ENCODE data around the gene TNFSF8.
A peak's percentile ranks its signal among the peaks of the same experiment; 100 is the strongest.

TNFSF8 gene

DNA sequence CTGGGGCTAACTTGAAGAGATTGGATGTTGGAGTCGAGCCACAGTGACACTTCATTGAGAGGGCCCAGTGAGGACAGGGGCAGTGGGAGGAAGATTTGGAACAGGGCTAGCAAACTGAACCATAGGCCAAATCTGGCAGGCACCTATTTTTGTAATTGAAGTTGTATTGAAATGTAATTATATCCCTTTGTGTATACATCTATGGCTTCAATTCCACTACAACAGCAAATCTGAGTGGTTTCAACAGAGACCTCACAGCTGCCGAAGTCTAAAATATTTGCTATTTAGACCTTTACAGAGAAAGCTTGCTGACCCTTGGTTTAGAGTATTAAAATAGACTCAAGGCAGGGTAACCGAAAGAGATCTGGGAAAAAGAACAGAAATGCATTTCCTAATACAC is 4.7 kb upstream of the TNFSF8 start:
- DNase-seq, result no peak

DNA sequence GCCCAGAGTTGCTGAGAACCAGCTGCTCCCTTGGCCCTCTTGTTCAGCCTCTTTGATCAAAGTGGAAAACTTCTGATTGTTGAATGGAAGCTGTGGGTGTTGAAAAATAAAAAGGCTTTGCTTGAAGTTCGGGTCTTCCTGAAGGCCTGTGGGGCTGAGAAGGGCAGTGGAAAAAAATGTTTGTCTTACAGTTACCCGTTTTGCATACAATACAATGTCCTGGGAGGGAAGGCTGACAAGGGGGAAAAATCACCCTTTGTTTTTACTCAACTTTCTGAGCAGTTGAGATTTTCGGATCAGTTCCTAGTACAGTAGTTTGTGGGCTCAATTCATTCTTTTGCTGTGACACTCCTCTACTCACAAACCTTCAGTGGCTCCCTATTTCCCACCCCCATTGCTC is 2.1 kb upstream of the TNFSF8 start:
- DNase-seq, result no peak

DNA sequence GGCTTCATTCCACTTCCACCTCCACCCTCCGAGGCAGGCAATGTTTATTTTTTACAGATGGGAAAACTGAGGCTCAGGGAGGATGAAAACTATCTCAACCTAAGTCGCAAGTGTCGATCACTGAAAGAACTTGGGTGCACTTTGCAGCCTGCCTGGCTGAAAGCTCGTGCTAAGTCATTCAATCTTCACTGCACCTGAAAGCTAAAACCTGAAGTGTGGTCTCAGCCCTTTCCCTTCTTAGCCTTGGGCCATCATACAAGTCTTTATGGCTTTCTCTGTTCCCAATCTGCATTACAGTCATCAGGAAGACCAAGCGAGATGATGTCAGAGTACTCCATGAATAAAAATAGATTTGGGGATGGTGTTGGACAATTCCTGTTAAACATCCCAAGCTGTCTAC is 1.0 kb upstream of the TNFSF8 start:
- DNase-seq, result no peak

DNA sequence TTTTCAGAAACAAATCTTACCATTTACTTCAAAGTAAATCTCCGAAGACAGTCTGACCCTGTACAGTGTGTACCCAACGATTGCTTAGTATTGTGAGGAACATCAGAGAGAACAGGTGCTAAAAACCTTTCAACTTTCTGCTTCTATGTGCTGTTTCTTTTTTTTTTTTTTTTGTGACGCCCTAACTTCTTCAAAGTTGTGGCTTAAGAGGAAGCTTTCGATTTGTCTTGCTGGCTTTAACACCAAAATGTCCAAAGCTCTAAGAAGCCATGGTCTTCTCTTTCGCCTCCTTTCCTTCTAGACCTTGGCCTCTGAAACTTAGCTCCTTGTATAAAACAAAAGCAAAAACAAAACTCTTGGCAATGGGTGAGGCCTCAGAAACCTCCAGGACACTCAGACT is 1.2 kb downstream of the TNFSF8 start:
- DNase-seq, result no peak

DNA sequence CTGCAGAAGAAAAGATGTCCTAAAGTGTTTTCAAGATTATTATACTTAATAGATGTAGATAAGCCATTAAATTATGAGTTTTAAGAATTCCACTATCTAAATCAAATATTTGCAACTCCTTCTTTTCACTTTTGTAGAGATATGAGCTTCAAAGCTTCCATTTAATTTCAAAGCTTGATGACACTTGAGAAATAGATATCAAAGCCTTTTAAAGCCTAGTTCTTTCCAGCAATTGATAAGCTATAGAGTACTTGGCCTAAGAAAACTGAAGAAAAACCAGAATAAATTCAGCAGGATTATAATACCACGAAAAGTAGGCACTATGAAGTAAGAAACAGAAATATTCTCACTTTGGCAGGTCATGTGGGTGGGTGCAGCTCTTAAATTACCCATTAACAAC is 1.7 kb downstream of the TNFSF8 start:
- DNase-seq, result no peak

DNA sequence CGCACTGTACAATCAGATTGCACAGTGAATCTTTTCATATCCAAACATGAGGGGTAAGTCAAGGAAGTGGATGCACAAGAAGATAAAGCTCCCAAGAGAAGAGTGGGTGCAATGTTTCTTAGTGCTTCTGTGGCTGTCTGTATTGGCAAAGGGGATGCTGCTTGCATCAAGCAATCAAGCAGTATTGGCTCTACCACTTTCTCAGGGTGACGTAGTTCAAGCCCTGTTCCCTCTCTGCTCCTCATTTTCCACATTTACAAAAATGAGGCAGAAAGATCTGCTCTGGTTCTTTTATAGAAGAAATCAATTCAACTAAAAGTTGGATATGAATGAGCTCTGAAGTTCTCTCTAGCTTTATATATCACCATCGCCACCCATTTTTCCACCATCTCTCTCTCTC is 2.3 kb downstream of the TNFSF8 start:
- no peak for DNase-seq

DNA sequence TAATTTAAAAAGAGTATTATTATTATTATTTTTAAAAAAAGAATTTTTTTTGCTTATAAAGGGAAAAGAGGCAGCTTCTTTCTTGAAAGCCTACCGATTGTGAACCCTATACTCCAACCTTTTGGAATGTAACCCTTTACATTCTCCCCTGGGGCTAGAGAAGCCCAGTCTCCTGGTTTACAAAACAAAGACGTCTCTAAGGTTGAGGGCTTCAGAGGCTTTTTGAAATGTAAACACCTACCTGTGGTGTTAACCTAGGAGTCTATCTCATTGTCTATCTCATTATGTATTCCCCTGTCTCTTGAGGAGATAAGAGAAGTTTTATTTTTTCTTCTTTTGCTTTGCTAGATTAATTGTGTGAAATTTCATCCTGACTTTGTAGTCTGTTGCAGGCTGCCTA is 4.7 kb downstream of the TNFSF8 start:
- DNase-seq, result no peak

DNA sequence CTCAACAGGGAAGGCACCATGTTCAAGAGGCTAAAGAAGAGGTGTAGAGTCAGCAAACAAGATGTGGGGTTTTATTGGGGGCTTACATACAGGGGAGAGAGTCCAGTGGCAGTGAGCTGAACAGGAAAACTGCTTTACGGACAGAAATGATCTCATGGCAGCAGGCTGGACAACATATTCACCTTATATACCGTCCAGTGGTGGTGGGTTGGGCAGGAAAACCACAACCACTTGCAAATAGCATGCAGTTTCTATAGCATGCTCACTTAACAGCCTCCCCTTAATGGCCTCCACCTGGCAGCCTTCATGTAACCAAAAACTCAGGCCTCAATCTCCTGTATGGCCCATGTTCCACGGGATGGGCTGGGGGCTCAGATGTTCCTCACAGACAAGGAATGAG is 5.4 kb downstream of the TNFSF8 start:
- DNase-seq, result no peak

DNA sequence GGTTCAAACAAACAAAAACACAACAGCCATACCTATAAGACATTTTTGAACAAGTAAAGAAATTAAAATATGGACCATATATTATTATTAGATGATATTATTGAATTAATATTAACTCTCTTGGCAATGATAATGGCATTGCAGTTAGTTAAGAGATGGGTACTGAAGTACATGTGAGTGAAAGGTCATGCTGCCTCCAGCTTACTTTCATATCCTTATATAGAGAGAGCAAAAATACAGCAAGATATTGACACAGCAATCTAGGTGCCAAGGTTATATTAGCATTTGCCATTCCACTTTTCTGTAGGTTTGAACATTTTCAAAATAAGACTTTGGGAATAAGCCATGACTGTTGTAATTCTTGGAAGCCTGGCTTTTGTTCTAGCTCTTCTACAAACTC is 6.1 kb downstream of the TNFSF8 start:
- DNase-seq, result no peak

DNA sequence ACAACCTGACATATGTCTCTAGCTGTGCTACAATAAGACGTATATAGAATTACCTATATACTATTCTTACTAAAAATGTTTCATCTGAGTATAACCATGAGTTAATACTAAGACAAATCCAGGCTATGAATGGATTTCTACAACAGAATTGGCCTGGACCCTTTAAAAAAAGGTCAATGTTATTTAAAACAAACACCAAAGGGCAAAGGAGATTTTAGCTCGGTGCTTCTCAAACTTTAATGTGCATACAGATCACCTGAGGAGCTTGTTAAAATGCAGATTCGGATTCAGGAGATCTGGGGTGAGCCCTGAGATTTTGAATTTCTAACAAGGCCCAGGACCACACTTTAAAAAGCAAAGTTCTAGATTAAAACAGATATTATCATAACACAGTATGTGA is 6.5 kb downstream of the TNFSF8 start:
- no peak for DNase-seq

DNA sequence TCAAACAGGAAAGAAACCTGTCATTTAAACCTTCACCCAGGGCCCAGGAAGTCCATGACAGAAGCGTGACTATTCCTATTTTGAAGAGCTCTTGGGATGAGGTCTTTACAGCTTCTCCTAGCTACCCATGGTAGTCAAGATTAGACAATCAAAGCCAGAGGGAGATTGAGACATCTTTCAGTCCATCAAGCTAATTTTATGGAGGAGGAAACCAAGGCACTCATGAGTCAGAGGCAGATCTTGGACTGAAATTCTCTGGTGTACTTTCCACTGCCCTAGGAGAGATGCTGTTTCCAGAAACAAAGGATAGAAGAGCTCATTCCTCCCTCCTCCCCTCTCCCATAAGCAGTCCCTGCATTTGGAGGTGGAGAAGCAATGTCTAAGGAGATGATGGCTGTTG is 9.2 kb downstream of the TNFSF8 start:
- DNase-seq, result no peak

DNA sequence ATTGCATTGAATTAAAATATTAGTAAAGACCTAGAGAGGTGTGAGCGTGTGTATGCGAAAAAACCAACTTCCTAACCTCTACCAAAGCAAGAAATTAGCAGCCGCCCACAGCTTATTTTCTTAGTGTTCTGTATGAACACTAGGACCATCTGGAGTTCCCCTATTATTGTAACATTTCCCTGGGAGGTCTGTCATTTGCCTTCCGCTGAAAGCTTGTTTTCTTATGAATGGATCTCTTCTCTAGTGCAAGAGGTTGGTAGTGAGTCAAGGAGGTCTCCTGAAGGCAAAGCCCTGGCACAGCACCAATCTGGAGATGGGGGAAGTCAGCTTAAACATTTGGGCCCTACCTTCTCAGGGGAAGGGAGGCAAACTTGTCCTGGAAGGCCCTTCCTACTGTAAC is 10.8 kb downstream of the TNFSF8 start:
- DNase-seq, result no peak

DNA sequence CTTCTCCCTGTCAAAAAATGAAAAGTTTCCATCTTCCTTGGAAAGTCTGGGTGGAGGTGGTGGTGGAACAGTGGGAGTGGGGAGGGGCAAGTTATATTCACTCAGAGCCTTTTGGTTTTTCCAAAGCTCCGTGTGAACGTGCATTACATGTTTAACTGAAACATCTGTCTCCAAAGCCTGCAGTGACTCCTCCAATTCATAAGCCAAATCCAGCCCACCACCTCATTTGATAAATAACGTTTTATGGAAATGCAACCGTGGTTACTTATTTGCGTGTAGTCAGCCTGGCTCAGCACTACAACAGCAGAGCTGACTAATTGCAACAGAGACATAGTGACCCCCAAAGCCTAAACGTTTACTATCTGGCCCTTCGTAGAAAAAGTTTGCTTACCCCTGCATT is 13.9 kb downstream of the TNFSF8 start:
- no peak for DNase-seq

DNA sequence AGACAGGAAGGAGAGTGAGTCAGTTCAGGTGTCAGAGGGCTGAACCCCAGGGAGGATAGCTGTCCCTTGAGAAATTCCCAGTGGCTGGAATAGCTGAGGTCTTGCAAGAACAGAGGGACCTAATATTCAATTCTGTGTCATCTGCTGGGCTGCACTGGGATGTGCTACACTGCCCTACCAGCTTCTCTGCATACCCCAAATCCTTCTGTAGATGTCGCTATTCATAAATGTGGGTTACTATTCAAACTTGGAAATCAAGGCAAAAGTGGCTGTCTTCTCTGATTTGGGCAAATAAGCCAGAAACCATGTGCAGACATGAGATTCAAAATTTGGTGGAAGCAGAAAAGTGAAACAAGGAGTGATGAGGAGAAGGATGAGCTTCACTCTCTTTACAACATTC is 16.3 kb downstream of the TNFSF8 start:
- no peak for DNase-seq

DNA sequence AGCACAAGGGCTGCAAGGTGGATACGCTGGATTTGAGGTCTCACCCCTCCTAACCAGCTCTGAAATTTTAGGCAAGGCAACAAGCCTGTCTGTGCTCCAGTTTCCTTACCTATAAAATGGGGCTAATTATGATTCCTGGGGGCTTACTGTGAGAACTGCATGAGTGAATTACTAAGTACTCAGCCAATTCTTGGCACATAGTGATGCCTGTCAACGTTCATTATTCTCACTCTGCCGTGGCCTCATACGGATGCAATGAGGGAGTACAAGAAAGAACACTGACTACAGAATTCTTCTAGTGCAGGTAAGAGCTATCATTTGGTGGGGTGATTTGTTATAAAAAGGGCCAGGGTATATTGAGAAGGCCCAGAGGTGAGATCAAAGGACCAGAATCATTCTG is 16.7 kb downstream of the TNFSF8 start:
- DNase-seq, result no peak

DNA sequence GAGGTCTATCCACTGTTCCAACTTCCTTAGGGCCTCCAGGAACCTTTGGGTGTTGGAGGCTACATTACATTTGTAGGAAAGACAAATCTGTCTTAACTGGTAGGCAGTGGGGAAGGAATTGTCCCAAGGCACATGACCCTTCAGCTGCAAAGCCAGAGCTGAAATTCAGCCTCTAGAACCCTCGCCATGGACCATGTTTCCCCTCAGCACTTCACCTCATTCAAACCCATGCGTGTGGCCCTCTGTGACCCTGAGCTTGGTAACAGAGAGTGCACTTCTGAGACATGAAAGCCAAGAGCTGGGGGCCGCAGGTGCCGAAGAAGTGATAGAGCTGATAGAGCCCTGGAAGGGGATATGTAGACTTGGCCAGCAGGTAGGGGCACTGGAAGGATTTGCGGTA is 17.2 kb downstream of the TNFSF8 start:
- no peak for DNase-seq

DNA sequence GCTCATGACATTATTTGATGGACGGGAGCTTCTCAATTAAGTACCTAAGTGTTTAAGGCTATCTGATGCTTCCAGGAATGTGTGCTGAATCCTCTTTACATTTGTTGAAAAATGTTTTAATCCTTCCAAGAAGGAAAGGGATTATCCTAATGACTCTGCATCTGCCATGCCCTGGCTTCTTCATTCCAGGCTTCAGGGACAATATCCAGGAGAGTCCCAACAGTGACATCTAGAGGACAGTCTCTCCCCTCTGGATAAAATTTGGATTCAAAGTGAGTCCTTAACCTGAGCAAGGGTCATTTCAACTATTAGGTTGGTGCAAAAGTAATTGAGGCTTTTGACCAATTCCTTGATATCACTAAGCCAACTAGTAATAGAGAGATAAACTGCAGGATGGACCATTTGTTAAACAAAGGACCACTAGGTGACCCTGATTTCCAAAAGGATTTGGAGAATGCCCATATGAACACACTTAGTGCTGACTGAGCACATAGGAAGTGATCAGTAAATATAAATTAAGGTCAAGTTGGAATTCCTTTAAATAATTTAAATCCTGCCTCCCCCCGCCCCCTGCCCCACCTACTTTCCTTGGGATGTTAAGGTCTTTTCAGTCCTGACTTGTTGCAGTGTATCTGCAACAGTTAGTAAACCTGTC is 19.1 kb downstream of the TNFSF8 start:
- peak; percentile 49 for DNase-seq

DNA sequence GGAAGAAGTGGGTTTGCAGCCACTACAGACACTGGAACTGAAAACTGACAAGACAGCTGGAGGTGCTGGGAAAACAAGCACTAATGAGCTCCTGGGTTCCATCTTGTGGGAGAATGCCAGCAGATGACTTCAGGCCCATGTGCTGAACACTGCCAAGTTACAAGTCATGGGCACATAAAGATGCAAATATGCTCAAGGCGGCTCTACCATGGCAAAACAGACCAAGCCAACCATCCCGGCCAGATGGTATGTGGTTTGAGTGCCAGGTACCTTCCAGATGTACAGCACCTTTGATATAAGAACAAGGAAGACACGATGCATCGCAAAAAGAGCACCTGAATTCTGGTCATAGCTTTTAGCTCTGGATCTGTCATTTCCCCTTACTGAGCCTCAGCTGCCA is 19.9 kb downstream of the TNFSF8 start:
- DNase-seq, result no peak

DNA sequence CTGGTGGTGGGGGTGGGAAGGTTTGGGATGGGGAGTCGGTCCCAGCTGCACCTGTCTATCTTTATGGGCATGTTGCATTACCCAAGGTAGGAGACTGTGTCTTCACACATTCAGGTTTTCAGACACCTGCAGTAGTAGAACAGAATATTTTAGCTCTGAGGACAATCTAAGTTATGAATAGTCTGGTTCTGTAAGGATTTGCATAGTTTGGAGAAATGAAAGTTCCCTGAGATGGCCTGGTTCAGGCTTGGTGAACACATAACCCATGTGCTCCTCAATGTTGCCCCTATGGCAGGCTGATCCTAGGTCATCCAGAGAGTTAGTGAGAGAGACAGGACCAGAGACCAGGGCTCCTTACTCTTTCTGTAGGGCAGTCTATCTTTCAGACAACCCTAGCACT is 20.7 kb downstream of the TNFSF8 start:
- no peak for DNase-seq

DNA sequence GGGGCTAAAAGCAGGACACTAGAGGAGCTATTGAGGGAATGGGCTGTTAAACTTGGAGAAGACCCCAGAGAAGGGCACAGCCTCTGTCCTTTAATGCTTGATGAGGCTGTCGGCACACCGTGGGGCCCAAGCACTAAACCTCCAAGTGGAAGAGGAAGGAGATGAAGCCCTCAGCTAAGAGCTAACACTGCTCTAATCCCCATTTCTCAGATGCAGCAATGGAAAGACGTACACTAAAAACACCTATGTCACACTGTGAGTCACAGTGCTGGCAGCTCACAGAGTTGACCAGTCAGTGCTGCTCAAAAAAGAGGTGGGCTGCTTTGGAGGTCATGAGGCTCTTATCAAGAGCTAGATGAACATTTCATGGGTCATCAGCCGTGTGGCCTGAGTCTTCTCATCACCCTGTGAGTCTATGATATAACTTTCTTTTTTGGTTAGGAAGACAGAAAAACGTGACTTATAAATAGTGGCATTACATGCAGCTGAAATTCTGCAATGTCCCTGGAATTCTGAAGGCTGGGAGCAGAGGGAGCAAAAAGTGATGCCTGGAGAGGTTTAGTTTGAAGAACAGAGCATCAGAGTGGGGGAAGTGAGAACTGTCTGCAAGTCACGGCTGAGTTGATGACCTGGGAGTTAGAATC is 21.5 kb downstream of the TNFSF8 start:
- no peak for DNase-seq

DNA sequence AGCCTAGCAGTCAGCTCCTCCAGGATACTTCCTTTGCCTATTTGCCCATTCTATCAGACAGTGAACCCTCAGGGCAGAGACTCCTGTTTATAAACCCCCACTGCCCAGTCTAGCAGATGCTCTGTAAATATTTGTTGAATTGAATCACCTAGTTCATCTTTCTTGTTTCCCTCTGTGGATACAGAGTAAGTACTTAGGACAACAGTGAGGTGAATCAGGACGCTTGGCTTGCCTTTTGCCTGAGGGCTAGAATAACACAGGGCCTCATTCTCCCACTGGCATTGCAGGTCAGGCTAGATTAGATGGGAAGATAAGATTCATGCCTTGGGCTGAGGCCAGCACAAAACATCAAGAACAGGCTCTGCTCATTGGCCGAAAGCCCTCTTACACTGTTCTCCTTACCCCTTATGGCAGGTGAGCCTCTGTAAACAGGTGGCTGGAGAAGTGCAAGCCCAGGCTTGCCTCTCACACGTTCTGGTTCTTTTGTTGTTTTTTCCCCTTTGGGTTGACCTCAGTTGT is 22.2 kb downstream of the TNFSF8 start:
- DNase-seq, result no peak

DNA sequence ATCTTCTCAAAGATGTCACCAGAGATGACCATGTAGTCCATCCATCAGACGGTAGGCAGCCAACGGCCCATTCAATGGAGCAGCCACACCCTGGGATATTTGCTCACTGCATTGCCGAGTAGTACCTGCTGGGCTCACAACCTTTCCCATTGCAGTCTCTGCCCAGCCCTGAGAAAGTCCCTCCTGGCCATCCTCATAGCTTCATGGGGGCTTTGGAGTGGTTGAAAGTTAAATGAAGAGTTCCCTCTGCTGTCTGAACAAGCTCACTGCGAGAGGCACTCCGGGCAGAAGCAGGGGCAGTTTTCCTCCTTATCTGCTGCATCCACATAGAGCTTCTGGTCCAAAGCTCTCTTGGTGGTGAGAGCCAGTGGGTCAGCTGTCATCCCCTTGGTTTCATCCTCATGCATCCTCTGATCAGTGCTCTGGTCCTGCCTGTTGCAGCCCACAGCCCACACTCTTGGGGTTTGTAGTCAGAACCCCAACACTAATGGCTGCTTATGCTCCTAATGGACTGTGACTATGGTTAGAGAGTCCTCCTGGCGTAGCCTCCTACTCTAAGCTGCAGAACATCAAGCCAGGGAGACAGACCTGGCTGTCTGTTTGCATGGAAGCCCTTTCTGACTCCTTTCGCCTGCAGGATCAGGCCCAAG is 23.3 kb downstream of the TNFSF8 start:
- DNase-seq, result peak; percentile 47

DNA sequence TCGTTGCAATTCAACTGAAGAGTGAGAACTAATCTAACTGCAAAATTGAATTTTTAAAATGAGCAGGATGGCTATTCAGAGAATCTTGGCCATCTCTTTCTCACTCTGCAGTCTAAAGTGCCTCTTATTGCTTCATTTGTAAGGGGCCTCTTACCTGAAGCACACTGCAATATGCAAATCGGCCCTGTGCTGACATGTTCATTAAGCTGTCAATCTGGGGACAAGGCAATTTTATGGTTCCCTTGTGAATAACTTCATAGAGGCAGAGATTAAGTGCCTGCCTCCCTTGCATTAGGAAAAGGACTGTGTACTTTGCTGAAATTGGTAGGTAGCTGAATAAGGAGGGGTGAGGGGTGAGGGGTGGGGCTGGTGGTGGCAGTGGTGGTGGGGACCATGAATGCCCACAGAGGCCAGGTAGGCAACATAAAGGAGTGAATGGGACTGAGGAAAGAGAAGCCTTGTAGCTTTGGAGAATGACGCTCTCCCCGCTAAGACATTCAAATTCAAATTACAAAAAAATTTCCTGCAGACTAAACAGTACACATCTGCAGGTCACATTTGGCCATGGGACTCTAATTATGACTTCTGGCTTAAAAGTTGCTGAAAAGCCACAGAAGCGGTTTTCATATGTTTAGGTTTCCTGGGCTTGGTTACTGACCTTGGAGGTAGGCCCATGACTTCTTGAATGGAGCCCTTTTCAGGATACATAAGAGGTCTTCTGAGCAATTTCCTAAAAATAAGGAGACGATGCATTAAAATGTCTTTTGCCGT is 25.0 kb downstream of the TNFSF8 start:
- DNase-seq, result no peak
